HG03575 (cell line): ENCODE results near the gene ROBO1.
"Not testable (repeated sequence)": the region's sequence is repeated elsewhere in the genome, so short reads cannot be mapped to it uniquely, and the experiment has no call there.

Experiments
- ATAC-seq: cut with Tn5 transposase; IDR thresholded peaks from one replicate; pipeline ENCODE4 v1.9.1; 2021; ENCODE audit not compliant: unreplicated experiment, insufficient number of reproducible peaks, low FRiP score; ENCODE audit errors: extremely low read depth

The ROBO1 gene

GRCh38 chr3:78788839-78789238, 979.0 kb downstream of the ROBO1 start:
- no peak for ATAC-seq

- ATAC-seq: no peak
Measured at GRCh38 chr3:78785004-78785403, 982.8 kb downstream of the ROBO1 start.

- no peak for ATAC-seq
Measured at GRCh38 chr3:78781351-78781750, 986.4 kb downstream of the ROBO1 start.

- ATAC-seq: no peak
Measured at GRCh38 chr3:78765671-78766485, 1001.9 kb downstream of the ROBO1 start.

- ATAC-seq: no peak
Measured at GRCh38 chr3:78764634-78765033, 1003.2 kb downstream of the ROBO1 start.

GRCh38 chr3:78762121-78762520, 1005.7 kb downstream of the ROBO1 start:
- ATAC-seq: no peak

GRCh38 chr3:78761126-78761525, 1006.7 kb downstream of the ROBO1 start:
- no peak for ATAC-seq

- no peak for ATAC-seq
Measured at GRCh38 chr3:78757731-78758130, 1010.1 kb downstream of the ROBO1 start.

- no peak for ATAC-seq
Measured at GRCh38 chr3:78754066-78754743, 1013.6 kb downstream of the ROBO1 start.

GRCh38 chr3:78751266-78751665, 1016.5 kb downstream of the ROBO1 start:
- ATAC-seq: no peak

GRCh38 chr3:78750291-78750690, 1017.5 kb downstream of the ROBO1 start:
- not testable (repeated sequence) for ATAC-seq

GRCh38 chr3:78749056-78749455, 1018.7 kb downstream of the ROBO1 start:
- ATAC-seq: no peak

GRCh38 chr3:78745847-78746246, 1022.0 kb downstream of the ROBO1 start:
- no peak for ATAC-seq

- no peak for ATAC-seq
Measured at GRCh38 chr3:78742491-78742890, 1025.3 kb downstream of the ROBO1 start.

GRCh38 chr3:78742041-78742440, 1025.8 kb downstream of the ROBO1 start:
- no peak for ATAC-seq

GRCh38 chr3:78741066-78741645, 1026.6 kb downstream of the ROBO1 start:
- ATAC-seq: no peak

GRCh38 chr3:78738833-78739232, 1029.0 kb downstream of the ROBO1 start:
- no peak for ATAC-seq

GRCh38 chr3:78737988-78738387, 1029.8 kb downstream of the ROBO1 start:
- ATAC-seq: no peak

- no peak for ATAC-seq
Measured at GRCh38 chr3:78736863-78737262, 1030.9 kb downstream of the ROBO1 start.

- ATAC-seq: no peak
Measured at GRCh38 chr3:78734048-78734637, 1033.7 kb downstream of the ROBO1 start.
